T-helper 9 cell (primary cell): ENCODE results near the gene PAGE5.

ENCODE experiments used
- DNase-seq: peaks from one replicate; pipeline ENCODE4 v3.0.0-alpha.2; 2020
- total RNA-seq, 2 donors: gene quantifications; one replicate each; lab custom pipeline; 2026; lab: John Stamatoyannopoulos, UW

The PAGE5 gene, protein sequence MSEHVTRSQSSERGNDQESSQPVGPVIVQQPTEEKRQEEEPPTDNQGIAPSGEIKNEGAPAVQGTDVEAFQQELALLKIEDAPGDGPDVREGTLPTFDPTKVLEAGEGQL
- total RNA-seq, result 0.14 to 0.24 reads per million in 2 donors

DNA sequence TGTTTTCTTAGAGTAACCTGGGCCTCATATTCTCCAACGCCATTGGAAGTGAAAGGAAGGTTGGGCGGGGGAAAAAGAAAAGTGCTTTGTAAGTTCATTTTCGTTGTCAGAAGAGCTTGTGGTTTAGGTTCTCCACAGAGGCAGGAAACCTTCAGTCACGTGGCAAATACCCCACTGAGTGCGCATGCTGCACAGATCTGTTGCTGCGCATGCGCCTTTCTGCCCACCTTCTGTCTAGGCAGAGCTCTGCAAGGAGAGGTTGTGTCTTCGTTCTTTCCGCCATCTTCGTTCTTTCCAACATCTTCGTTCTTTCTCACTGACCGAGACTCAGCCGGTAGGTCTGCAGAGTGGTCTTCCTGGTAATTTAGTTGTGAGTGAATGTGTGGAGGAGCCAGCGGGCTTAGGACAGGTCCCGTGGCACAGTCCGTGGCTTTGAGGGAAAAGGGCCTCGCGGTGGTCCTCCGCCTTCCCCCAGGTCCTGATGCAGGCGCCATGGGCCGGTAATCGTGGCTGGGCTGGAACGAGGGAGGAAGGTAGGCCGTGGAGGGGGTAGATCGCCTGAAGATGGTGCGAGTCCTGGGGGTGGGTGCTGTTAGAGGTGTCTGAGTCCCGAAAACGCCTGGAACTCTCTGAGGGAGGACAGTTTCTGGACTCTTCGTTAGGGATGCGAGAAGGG lies at the start of gene PAGE5:
PAGE5 (plus strand) TSS at position 228 of the 676 bp plus-strand sequence. CDS start 1,037 bp downstream, outside the sequence.
- no peak for DNase-seq

DNA sequence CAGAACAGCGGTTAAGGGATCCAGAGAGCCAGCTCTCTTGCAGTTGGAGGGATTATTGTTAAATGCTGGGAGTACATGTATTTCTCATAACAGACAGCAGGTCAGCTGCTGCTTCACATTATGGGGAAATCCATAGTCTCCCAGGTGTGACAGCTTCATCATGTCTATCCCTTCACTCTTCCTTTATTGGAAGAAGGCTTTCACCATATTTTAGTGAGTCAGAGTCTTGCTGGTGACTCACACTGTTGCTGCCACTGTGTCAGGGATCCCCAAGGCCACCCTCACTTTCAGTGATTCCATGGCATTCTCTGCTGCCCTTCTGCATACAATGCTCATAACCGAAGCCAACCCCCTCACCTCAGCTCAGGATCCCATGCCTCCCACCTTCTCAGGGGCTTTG lies 32.9 kb upstream of the PAGE5 start:
- no peak for DNase-seq

DNA sequence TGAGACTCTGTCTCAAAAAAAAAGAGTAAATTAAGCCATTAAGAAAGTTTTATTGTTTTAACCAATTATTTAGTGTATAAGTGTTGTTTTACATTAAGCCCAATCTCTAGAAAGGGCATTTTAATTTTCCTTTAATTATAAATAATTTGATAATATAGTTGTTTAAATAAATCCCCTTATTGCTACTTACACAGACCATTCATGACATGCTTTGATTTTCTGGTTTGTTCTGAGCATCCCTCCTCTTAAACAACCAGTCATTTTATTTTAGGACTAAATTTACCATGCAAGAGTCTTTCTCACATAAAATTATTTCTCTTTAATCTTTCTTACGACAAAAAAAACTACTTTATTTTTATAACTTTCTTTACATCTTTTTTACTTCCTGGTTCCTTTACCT lies 23.5 kb upstream of the PAGE5 start:
- DNase-seq, result no peak

DNA sequence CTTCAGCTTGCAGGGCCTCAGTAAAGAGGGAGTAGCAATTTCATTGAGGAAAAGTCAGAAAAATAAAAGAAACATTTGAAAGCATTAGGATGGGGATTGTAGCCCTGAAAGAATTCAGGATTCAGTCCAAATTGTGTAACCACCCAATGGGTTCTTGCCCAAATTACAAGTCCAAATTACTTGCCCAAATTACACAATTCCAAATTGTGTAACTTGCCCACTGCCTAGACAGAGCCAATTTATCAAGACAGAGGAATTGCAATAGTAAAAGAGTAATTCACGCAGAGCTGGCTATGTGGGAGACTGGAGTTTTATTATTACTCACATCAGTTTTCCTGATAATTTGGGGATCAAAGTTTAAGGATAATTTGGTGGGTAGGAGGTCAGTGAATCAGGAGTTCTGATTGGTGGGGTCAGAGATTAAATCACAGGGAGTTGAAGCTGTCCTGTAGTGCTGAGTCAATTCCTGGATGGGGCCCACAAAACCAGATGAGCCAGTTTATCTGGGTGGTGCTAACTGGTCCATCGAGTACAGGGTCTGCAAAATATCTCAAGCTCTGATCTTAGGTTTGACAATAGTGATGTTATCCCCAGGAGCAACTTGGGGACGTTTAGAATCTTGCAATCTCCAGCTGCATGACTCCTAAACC lies 18.1 kb upstream of the PAGE5 start:
- no peak for DNase-seq

DNA sequence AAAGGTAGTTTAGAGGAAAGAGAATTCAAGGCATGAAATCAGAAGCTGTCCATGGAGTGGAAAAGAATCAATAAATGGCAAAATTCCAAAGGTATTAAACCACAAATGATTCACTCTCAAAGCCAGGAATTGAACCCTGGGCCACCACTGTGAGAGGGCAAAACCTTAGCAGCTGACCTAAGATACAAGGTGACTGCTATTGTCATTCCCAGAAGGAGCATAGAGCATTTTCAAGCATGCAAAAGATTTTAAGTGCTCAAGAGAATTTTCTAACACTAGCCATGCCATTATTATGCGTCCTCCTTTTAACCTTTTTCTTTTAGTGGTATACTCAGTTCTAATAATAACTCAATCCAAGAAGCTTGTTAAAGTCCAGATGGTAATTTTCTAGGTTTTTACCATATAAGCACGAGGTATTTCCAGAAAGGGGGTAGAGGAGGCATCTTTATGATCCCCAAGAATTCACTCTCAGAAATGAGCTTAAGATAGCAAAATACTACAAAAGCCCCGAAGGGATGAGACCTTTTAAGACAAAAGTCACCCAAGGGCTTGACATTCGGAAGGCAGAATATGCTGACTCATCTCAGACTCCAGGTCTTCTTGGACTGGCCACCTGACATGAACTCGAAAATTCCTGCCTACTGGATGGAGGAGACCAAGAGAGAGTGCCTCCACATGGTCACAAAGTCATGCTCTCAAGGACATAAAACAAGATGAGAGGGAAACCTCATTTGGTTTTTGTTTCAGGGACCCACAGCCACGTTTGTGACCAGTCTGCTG lies 13.8 kb upstream of the PAGE5 start:
- DNase-seq, result no peak

DNA sequence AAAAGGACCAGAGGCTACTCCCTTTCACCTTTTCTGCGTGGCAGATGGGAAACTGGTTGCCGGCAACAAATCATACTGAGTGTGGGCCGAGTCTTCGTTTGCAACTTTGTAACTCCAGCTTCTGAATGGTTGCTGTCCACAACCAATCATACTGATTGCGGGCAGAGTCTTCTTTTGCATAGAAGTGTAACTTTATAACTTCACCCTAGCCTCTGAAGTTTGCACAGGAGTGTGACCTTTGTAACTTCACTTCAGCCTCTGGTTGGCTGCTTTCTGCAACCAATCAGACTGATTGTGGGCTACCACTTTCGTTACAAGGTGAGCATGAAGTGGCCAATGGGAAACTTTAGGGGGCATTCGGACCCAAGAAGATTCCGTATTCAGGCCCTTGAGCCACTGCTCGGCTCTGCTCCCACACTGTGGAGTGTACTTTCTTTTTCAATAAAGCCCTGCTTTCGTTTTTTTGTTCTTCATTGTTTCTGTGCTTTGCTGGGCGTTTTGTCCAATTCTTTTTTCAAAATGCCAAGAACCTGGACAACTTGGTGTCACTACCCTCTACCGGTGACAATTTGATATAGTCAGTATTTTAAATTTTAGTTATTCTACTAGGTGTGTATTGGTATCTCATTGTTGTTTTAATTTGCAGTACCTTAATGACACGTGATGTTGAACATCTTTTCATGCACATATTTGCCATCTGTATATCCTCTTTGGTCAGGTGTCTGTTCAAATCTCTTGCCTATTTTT lies 9.0 kb upstream of the PAGE5 start:
- DNase-seq, result no peak

DNA sequence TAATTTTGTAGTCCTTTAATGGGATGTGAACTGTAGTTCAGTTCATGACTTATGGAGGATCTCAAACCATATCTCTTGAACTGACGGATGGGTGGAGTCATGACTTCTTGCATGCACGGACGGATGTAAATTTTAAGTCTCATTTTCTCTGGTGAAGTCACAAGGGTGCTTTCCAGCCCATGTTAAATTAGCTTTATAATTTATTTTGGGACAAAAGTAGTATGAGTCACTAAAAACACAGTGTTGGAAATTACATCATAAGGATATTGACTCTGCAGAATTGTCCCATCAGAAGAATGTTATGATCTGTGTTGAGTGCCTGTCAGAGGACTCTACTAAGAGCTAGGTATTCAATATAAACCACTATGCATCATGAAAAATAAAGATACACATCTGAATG lies 6.8 kb upstream of the PAGE5 start:
- DNase-seq, result no peak

DNA sequence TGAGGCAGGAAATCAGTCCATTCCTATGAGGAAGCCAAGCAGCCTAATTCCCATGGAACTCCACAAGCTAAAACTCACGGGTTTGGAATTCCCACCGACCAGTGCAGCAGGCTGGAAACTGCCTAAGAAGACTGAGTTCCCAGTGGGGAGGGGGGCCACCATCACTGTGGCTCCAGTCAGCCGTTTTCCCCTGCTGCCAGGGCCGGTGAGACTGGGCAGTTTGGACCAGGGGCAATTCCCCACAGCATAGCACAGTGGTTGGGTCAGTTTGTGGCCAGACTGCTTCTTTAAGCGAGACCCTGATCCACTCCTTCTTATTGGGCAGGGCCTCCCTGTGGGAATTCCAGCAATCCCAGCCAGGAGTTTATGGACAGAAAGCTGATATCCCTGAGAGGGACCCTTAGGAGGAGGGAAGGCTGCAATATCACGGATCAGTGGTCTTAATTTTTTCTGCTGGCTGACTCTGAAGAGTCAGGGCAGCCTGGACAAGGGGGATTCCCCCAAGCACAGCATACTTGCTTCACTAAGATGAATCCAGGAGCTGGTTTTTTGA lies 20.7 kb downstream of the PAGE5 start:
- DNase-seq, result no peak

DNA sequence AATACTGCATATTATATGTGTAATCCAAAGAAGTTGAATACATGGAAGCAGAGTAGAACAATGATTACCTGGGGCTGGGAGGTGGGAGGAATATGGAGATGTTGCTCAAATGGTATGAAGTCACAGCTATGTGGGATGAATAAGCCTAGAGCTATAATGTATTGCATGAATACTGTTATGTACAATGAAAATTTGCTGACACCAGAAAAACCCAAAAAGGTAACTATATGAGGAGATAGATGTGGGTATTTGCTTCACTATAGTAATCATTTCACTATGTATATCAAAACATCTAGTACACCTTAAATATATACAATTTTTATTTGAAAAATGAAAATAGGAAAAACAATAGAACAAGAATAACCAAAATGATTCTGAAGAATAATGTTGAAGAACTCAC lies 33.4 kb downstream of the PAGE5 start:
- DNase-seq, result no peak

DNA sequence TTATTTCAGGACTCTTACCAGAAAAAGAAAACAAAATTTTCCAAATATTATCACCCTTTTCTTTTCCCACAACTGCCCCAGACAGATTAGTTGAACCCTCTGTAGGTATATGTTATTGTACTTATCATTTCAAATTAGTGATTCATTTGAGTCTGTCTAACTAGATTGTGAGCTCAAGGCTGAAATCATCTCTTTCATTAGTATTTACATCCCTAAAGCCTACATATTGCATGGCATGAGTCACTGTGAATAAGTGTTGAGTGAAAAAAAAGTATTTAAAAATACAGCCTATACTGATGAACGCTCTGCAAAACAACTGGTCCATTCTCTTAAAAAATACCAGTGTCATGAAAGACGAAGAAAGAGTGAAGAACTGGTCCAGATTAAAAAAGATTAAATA lies 40.7 kb downstream of the PAGE5 start:
- no peak for DNase-seq

DNA sequence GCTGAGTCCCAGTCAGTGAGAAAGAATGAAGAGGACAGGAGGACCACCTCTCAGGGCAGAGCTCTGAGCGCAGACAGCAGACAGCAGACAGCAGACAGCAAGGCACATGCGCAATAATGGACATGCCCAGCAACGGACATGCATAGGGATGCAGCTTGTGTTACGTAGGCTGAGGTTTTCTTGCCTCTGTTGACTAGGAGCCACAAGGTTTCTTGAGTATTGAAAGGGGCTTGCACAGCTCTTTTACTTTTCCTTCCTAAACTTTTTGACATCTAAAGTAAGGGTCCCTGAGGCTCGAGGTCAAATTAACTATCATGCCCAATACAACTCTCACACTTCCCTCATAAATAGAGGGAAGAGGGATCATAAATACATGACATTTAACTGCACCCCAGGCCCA lies 44.7 kb downstream of the PAGE5 start, which contains the start of gene PAGE3:
PAGE3 (minus strand) TSS at position 101 of the 400 bp plus-strand sequence. CDS start 1,013 bp downstream, outside the sequence.
- no peak for DNase-seq
